Measurements from ENCODE around the gene CABP1. TPM values are rescaled to one million over a fixed set of nuclear protein-coding genes. Genes with fewer than 3 reads are reported as not detected.

Gene CABP1
- total RNA-seq, 1 experiment from 2014 or later, result 3.0 TPM

- Mint-ChIP-seq H3K4me3 (no peak overlapping the region), H3K36me3 (ENCODE audit: insufficient read depth in 1 of 3, low read depth in 3 of 3) (peaks cover 32 to 58% (median 56%) of the 10 kb centered on the region in 3 experiments), H3K27me3 (ENCODE audit: low read depth) (no peaks in the 10 kb centered on the region; the same call in 1 of the 2 replicates), H3K4me1 (peaks cover 19% of the 10 kb centered on the region in 2 experiments), H3K9me3 (no peaks in the 10 kb centered on the region), H3K27ac (peak overlapping the region in 1 of 3 experiments; percentile 58; a peak in 2 of 7 replicates)
- no peak overlapping the region for H3K18ac ChIP-seq (ENCODE audit: insufficient read length, low read depth, low read length)
- no peaks in the 10 kb centered on the region for H4K20me1 ChIP-seq (ENCODE audit: control insufficient read depth, insufficient read depth, insufficient read length)
- H4K8ac ChIP-seq (replicated peaks; ENCODE audit: insufficient read length, low read depth, low read length), result no peak overlapping the region
- H3K9ac ChIP-seq (ENCODE audit: extremely low read depth, insufficient read length, low read length), result no peak overlapping the region
- peak; percentile 92 for TF ChIP-seq CTCF (conservative IDR thresholded peaks at IDR 0.05)
- H2BK5ac ChIP-seq (ENCODE audit: insufficient read length, low read length), result no peak overlapping the region
- H2AK5ac ChIP-seq (ENCODE audit: insufficient read length, low read length), result no peak overlapping the region
- no peaks in the 10 kb centered on the region; the same call in 1 of the 2 replicates for H3K79me2 ChIP-seq (ENCODE audit: insufficient read depth, low read length)
- no peak overlapping the region for H4K5ac ChIP-seq (ENCODE audit: insufficient read length, low read depth, low read length)
- no peak overlapping the region for H3K23ac ChIP-seq (ENCODE audit: insufficient read length, low read depth, low read length)
- H2BK12ac ChIP-seq (ENCODE audit: insufficient read length, low read depth, low read length), result no peak overlapping the region
- H3K14ac ChIP-seq (ENCODE audit: insufficient read depth, low read length), result no peak overlapping the region
- peaks cover 7% of the 10 kb centered on the region for H3K23me2 ChIP-seq (ENCODE audit: insufficient read length, low read depth, low read length, poor library complexity, severe bottlenecking)
- DNase-seq, result peak; percentile 77
- no peak overlapping the region for H3T11ph ChIP-seq (ENCODE audit: low read length)
- H3K4ac ChIP-seq (ENCODE audit: low read depth, low read length), result no peak overlapping the region
- no peak overlapping the region for H2BK15ac ChIP-seq (ENCODE audit: low read depth, low read length)
- no peak overlapping the region for H3K27ac ChIP-seq (ENCODE audit: insufficient read length, low read depth, low read length)
- H3K56ac ChIP-seq (ENCODE audit: insufficient read length, low read depth, low read length), result no peak overlapping the region
- no peaks in the 10 kb centered on the region for H3K27me3 ChIP-seq (ENCODE audit: insufficient read depth, low read length)
- H2BK20ac ChIP-seq (ENCODE audit: low read depth, low read length, poor library complexity, severe bottlenecking), result no peak overlapping the region
- no peak overlapping the region for H2AFZ ChIP-seq (ENCODE audit: low read length)
- no CpG with 5 or more reads among the region's 4 CpGs for WGBS (ENCODE audit: extremely low coverage, insufficient read length, low lambda C conversion rate)
- H4K91ac ChIP-seq (ENCODE audit: insufficient read length, low read depth, low read length), result no peak overlapping the region
- no peaks in the 10 kb centered on the region; the same call in 1 of the 2 replicates for H3K4me1 ChIP-seq (ENCODE audit: insufficient read depth, low read length)
- H3K4me2 ChIP-seq (ENCODE audit: insufficient read depth, insufficient read length, low read length), result no peak overlapping the region
- no peaks in the 10 kb centered on the region for H3K79me1 ChIP-seq (ENCODE audit: insufficient read depth, low read depth, low read length, poor library complexity, severe bottlenecking)
- H3K9me3 ChIP-seq (ENCODE audit: control insufficient read depth, low read depth, low read length), result no peaks in the 10 kb centered on the region
- H2BK120ac ChIP-seq (ENCODE audit: low read depth, low read length, poor library complexity, severe bottlenecking), result no peak overlapping the region
Observed at GRCh38 chr12:120713861-120714482, 73.5 kb downstream of the CABP1 start.

Other genes starting within 250 kb of the CABP1 start
- 415 and 425 TPM in 2 replicates for gene COX6A1, start 202.5 kb upstream of the CABP1 start, total RNA-seq (2021)
- 70.4 and 77.9 TPM in 2 replicates for gene TRIAP1, start 194.2 kb upstream of the CABP1 start, total RNA-seq (2021)
- 25.9 and 38.5 TPM in 2 replicates for gene GATC, start 194.2 kb upstream of the CABP1 start, total RNA-seq (2021)
- gene SRSF9, start 170.9 kb upstream of the CABP1 start, total RNA-seq (2021), result 302 and 306 TPM in 2 replicates
- 618 and 638 TPM in 2 replicates for gene DYNLL1, start 144.5 kb upstream of the CABP1 start, total RNA-seq (2021)
- 31.3 and 34.8 TPM in 2 replicates for gene COQ5, start 111.5 kb upstream of the CABP1 start, total RNA-seq (2021)
- 153 and 157 TPM in 2 replicates for gene RNF10, start 106.3 kb upstream of the CABP1 start, total RNA-seq (2021)
- 64.0 and 65.8 TPM in 2 replicates for gene POP5, start 59.2 kb upstream of the CABP1 start, total RNA-seq (2021)
- 181 TPM in 2 replicates for gene MLEC, start 46.5 kb downstream of the CABP1 start, total RNA-seq (2021)
- gene UNC119B, start 69.8 kb downstream of the CABP1 start, total RNA-seq (2021), result 51.5 and 53.5 TPM in 2 replicates
- 8.3 and 9.5 TPM in 2 replicates for gene ACADS, start 85.2 kb downstream of the CABP1 start, total RNA-seq (2021)